CD4-positive, alpha-beta T cell treated with Interleukin-10 for 1 hour (primary cell): ENCODE measurements around the gene KCNH8.
"Not testable (repeated sequence)": the region's sequence is repeated elsewhere in the genome, so short reads cannot be mapped to it uniquely, and the experiment has no call there.

Experiments used
- DNase-seq: peaks from one replicate; pipeline ENCODE4 v3.0.0-alpha.2; 2020

The KCNH8 gene

DNA sequence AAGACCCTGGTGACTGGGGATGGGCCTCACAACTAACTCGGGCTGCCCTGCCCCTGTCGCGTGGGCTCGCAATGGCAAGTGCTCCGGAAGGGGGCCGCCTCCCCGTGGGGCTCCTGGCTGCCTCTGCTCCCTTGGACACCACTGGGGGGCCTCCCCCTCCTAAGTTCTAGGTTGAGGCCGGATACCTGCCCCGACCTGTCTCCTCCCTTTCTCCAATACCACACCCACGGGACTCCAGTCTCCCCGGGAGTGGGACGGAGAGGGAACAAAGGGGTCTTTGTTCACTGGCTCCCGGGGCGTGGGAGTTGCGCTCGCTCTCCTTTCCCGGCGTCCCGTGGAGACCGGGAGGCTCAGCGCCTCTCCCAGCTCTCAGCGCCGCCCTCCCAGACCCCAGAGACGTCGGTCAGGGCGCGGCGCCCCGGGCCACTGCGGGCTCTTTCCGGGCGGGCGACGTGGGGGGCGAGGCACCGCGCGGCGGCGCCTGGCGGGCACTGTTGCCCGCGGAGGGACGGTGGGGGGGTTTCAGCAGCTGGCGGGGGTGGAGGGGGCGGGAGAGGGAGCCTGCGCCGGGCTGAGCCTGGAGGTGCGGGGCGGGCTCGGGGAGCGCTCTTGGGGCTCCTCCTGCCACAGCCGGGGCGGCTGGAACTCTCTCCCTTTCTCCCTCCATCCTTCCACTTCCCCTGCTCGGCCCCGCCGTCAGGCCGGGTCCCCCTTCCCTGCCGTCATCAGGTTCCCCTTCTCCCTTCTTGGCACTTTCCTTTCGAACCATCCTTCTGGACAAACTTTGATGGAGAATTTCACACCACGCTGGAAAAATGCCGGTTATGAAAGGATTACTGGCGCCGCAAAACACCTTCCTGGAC lies at the start of gene KCNH8:
Gene KCNH8 (plus strand): TSS at position 606 of the 863 bp plus-strand sequence. CDS start 210 bp downstream, at position 816.
- DNase-seq = no peak

DNA sequence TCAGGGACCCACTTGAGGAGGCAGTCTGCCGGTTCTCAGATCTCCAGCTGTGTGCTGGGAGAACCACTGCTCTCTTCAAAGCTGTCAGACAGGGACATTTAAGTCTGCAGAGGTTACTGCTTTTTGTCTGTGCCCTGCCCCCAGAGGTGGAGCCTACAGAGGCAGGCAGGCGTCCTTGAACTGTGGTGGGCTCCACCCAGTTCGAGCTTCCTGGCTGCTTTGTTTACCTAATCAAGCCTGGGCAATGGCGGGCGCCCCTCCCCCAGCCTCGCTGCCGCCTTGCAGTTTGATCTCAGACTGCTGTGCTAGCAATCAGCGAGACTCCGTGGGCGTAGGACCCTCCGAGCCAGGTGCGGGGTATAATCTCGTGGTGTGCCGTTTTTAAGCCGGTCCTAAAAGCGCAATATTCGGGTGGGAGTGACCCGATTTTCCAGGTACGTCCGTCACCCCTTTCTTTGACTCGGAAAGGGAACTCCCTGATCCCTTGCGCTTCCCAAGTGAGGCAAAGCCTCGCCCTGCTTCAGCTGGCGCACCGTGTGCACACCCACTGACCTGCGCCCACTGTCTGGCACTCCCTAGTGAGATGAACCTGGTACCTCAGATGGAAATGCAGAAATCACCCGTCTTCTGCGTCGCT lies 45.5 kb upstream of the KCNH8 start:
- DNase-seq = not testable (repeated sequence)

DNA sequence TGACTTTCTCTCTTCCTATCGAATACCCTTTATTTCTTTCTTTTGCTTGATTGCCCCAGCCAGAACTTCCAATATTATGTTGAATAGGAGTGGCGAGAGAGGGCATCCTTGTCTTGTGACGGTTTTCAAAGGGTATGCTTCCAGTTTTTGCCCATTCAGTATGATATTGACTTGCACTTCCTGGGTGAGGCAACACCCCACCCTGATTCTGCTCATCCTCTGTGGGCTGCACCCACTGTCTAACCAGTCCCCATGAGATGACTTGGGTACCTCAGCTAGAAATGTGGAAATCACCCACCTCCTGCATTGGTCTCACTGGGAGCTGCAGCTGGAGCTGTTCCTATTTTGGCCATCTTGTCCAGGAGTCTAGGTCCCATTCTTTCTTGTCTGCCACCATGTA lies 44.8 kb upstream of the KCNH8 start:
- DNase-seq = no peak

DNA sequence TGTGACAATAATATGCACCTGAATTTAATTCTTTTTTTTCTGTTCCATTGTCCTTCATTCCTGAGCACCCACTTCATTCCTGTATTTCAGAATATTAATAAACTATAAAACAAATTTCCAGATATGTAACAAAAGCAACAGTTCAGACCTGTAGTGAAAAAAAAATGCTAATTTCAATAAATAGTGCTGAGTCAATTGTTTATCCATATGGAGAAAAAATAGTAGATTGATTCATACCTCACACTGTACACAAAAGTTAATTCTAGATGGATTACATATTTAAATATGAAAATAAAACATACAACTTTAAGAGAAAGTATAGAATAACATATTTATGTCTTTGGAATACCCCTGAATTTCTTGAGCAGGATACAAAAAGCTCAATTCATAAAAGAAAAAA lies 43.9 kb upstream of the KCNH8 start:
- DNase-seq = no peak

DNA sequence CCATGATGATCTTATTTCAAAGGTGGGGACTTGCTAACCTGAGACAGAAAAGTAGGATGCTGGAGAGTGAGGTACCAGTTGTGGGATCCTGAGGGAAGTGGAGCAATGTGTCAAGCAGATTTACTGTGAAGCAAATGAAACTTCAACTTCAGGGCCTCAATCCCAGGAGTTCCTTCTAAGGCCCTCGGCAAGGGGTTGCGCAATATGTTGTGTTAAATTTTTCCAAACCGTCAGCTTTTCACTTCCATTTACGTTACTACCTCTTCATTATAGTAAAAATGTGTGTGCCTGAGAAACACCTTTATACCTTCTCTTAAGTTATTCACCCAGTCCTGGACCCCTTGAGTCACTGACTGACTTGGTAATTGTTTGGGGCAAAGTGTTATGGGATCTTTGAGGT lies 42.5 kb upstream of the KCNH8 start:
- DNase-seq = no peak

DNA sequence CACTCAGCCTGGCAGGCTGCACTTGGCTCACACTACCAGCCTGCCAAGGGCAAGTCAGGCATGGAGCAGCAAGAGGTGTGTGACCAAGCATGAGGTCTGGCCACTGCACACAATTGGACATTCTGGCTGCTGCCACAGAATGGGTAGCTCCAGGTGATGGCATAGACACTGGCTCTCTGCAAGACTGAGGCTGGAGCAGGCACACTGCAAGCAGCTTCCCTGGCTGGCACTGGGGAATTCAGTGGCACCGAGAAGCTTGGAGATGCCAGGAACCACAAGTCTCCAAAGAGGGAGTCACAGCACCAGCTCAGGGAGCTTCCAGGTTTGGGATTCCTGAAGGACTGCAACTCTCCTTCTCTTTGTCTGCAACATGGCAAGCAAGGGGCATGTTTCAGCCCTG lies 42.0 kb upstream of the KCNH8 start:
- DNase-seq = no peak

DNA sequence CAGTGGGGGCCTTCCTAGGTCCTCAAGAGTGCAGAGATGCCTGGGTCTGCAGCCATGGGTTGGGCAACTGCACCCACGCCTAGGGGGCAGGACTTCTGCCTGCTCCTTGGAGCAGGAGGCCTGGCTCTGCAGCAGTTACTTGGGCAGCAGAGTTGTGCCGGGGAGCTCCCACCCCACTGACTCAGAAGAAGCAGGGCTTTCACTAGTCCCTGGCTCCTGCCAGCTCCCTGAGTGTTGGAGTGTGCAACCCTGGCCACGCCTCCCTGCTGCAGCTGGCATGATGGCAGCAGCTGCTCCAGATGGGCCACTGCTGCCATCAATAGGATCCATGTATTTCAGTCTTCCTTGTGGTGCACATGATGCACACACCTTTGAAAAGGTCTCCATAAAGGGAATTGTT lies 40.6 kb upstream of the KCNH8 start:
- DNase-seq = no peak

DNA sequence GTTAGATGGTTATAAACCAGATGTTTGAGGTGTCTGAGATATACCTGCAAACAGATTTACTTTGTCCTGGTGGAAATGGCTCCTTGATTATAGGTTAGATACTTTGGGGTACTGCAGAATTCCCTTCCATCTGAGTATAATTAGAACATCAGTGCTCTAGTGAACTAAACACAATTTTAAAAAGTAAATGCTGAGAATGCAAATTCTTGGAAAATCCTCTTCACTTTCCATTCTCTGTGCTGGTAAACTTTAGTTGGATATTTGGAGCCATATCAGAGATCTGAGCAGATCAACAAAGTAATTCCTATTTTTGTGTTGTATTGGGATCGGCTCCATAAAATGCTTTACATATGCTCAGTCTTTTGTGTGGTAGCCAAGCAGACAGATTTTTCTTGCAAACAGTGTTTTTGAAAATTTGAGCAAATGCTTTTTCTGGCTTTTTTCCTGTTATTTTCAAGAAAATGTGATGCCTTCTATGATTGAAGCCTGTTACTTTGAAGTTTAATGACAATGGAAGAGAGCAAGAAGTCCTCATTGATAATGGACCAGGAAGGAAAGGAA lies 37.9 kb upstream of the KCNH8 start:
- no peak for DNase-seq

DNA sequence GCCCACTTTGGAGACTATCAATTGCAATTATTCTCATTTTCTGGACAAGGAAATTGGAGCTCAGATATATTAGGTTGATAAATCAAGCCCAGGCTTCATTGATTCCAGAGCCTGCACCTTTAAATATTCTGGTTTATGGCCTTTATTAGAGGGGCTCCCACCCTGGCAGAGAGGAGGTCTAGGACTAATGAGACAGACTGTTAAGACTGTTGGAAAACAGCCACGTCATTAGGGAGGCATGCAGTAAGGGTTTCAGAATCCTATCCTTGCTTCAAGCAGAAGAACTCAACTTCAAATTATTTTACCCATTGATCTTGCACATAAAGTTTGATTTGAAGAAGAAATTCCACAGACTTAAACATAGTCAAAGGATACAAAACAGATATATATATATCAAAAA lies 33.8 kb upstream of the KCNH8 start:
- no peak for DNase-seq

DNA sequence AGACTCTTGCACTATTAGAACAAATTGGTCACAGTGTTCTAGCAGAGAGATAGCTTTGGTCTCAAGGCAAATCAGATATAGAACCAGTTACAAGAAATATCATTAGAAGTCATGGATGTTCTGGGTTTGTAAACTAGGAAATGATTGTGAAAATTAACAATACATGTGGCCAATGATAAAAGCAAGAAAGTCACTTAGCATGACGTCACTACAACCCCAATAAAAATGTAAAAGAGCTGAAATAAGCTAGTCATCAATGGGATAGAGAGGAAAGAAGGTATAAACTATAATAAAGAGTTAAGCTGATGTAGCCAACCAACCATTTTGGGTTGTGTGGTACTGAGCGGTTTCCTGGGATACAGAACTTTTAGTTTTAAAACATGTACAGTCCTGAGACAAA lies 32.1 kb upstream of the KCNH8 start:
- no peak for DNase-seq

DNA sequence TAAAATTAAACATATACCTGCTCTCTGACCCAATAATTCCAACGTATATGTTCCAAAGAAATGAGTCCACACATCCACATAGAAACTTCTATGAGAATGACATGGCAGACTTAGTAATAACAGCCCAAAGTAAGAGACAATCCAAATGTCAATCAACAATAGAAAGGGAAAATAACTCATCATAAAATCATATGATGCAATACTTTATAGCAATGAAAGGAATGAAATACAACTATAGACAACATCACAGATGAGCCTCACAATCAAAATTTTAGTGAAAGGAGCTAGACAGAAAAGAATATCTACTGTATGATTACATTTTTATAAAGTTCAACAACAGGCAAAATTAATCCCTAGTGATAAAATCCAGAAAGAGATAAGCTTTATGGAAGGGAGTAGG lies 23.6 kb upstream of the KCNH8 start:
- no peak for DNase-seq

DNA sequence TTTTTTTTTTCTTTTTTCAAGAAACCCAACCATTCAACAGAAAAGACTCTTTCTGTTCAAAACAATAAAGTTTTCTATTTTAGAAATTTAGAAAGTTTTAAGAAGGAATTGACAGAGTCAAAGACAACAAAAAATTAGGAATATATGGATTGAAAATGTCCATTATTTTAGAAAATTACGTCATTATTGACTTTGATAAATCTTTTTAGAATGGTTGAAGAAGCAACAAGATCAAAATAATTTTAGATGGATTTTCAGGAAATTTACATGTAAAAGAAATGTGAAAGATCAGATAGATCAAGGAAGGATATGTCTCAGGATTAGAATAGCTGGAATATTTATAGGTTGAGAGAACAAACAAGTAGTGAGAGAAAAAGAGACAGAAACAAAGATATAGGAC lies 8.4 kb upstream of the KCNH8 start:
- no peak for DNase-seq

DNA sequence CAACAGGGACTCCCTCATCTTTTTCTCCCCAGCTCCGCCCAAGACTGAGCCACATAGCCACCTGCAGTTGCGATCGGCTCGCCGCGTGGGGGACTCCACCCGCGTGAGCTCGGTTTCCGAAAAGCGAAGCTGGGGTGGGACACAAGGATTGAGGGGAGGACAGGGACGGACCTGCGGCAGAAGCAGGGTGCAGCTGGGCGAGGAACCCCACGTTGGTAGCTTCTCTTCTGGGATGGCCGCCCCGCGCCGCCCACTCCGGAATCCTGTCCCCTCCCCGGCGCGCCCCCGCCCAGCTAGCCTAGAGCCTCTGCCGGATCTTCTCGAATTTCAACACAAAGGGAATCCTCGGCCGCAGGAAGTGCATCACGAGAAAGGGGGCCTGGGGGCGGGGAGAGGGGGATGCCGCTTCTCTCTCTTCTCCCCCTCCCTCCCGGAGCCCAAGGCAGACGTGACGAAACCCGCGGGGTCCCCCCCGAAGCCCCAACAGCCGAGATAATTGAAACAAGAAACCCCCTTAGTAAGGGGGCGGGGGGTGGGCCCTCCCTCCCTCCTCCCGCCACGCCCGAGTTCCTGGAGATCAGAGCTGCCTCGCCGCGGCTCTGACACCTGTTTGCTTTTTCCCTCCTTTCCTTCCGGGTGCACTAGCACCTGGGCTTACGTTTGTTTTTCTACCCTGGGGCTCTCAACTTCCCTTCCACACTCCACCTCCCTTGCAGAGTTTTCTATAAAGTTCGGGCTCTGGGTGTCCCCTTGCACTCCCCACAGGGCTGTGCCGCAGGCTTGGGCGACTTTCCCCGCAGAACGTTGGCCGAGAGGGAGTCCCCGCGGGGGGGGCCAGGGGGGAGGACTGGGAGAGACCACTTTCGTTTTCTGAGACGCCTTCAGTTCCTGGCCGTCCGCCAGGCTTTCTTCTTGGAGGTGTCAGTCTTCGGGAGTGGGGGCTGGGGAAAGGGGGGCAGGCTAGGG lies 1.3 kb upstream of the KCNH8 start:
- peak; percentile 53 for DNase-seq

DNA sequence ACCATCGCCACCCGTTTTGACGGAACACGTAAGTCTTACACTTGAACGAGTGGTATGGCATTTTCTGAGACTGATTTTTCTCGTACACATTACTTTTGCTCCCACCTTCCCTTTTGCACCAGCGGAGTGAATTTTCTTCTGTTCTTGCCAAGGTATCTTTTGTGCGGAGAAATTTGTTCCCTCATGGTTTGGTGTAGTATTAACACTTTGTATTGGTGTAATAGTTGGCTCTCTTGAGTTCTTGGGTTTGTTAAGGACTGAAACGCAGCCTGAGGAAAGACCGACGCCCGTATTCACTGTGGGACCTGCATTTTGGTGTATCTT lies 420 bp downstream of the KCNH8 start:
- no peak for DNase-seq

DNA sequence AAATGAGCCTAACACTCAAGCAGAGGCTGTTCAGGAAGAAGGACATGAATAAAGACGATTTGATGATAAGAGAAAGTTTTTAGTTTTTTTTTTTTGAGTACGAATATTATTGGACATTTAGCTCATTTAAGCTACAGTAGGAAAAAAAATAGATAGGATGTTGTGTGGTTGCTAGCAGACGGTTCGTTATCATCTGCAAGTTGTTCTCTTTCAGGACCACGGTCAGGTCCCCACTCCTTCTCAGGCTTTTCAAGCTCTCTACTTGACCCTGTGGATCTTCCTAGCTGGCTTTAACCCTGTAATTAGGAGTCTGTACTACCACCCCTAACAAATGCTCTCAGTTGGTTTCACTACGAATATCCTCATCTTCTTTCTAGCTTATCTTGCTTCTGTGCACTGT lies 1.1 kb downstream of the KCNH8 start:
- DNase-seq = peak; percentile 16

DNA sequence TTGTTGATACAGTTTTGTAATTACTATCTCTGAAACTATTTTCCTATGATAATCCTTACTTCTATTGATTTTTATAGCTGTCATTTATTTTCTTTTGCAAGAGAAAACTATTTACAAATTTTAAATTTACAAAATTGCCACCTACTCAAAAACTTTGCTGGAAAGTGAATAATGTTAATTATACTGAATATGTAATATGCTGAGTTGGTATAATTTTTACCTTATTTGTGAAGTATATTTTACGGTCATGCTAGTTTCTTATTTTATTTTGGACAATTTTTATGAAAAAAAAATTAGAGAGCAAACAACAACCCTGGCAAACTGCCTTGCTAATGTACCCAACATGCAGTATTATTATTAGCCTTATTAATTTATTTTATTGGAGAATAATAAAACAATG lies 2.9 kb downstream of the KCNH8 start:
- no peak for DNase-seq

DNA sequence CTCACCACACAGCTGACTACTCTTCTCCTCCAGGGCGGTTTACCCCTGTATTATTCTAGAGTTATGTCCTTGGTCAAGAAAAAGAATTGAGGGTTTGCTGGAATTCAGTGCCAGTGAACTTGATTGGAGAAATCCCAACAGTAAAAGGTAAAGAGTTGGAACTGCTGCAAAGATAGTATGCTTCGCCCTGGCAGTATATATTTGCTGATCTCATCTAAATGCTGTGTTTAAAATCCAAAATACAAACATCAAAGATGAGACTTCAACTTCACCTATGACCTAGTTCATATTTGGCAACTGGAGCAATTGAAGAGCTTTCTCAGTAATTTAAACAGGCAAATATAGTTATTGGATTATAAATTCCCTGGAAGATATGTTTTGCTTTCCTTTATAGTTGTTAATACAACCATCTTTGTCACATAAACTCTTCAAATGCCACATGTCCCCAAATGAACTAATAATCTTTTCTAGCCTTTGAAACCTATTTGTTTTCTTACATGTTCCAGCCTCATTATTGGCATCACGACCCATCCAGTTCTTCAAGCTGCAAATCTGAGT lies 6.5 kb downstream of the KCNH8 start:
- no peak for DNase-seq

DNA sequence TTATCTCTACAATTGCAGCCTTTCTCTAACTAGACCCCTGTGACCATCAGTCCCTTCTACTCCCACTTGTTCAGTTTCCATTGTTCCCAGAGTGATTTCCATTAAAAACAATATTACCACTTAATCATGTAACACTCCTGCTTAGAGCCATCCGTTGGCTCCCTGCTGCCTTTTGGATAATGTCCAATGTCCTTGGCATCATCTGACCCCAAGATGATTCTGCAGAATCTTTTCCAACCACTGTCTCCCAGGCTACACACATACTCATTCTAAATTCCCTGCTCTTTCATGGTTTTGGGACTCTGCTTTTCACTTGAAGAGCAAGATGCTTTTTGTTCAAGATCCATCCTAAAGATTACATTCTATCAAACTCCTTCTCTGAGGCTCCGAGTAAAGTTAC lies 7.1 kb downstream of the KCNH8 start:
- no peak for DNase-seq

DNA sequence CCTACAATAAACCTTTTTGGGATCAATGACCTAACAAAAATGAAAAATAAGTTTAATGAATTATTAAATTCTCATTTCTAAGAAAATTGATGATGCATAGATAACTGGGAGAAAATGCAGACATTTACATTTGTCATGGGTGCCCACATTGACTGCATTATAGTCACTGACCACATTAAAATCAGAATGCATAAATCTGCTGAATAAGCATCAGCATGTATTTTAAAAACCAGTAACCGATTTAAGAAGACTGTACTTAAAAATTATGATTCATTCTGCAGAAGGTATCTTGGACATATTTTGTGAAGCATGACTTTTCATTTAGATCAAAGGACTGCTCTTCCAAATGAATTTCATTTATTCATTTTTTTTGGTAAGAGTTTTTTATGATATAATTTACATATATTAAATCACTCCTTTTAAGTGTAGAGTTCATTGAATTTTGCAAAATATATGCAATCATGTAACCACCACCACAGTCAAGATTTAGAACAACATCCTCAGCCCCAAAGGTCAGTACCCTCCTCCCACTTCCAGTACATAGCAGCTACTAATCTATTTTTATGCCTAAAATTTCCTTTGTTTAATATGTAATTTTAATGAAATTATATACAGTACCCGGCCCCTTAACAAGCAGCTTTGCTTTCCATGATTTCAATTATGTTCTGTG lies 11.8 kb downstream of the KCNH8 start:
- no peak for DNase-seq

DNA sequence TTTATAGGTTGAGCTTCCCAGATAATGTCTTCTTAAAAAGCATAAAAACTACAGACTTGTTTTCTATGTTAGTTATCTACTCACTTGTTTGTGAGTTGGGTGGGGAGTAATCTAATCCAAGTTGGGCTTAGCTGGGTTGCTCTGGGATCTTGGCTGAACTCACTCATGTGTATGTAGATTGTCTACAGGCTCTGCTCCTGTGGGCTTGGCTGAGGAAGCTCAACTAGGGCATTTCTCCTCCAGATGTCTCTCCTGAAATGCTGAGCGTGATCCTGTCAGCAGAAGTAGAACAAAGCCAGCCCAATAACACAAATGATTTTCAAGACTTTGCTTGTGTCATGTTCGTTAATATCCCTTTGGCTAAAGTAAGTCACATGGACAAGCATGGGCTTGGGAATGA lies 17.3 kb downstream of the KCNH8 start:
- no peak for DNase-seq

DNA sequence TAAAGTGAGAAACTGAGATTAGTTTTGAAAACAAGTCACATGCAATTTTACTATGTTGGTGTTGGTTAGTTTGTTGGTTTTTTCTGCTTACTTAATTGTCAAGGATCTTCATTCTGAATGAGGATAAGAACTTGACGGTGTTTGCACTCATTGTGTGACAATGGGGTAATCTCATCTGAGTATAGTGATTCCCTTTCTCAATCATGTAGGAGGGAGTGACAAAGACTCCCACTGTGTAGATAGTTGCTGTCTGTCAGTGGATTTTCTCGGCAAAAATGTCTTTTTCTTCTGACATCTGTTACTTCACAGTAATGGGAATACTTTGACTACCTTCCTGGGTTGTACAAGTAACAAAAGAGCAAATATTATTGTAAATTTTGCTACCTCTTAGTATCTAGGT lies 23.5 kb downstream of the KCNH8 start:
- no peak for DNase-seq

DNA sequence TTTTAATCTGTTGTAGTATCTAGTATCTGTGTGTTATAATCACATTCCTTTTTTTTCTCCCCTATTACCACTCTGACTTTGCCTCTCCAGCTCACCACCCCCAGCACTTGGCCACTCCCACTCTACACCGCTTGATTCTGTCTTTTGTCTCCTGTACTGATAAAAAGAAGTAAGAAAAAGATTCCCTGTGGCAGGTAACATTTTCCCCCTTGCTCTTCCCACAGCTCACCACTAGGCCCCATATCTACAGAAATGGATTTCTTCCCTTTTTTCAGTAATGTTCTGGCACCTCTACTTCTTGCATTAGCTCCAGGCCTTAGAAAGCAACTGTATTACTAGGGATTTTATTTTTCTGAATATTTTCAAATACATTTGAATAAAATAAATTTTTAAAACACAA lies 25.6 kb downstream of the KCNH8 start:
- no peak for DNase-seq
